AG20443 (cell line): ENCODE results near the gene ZNF211.

ENCODE experiments used
- DNase-seq: peaks from one replicate; pipeline ENCODE4 v3.0.0; 2012; ENCODE audit warnings: low spot score, mixed read lengths

The ZNF211 gene

DNA sequence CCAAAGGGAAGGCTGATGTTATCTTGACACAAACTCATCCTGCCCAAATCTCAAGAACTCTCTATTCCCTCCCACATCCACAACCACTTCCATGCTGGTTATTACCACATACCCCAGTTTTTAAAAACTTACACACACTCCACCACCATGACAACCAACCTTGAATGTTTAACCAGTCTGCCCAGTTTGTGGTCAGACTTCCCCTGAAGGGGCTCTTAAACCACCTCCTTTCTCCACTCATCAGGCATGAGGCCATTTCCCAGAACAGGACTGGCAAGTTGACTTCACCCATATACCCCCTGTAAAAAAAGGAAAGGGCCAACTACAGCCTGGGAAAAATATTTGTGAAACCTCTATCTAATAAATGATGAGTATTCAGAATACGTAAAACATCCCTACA, 23.4 kb downstream of the ZNF211 start:
- DNase-seq: no peak

DNA sequence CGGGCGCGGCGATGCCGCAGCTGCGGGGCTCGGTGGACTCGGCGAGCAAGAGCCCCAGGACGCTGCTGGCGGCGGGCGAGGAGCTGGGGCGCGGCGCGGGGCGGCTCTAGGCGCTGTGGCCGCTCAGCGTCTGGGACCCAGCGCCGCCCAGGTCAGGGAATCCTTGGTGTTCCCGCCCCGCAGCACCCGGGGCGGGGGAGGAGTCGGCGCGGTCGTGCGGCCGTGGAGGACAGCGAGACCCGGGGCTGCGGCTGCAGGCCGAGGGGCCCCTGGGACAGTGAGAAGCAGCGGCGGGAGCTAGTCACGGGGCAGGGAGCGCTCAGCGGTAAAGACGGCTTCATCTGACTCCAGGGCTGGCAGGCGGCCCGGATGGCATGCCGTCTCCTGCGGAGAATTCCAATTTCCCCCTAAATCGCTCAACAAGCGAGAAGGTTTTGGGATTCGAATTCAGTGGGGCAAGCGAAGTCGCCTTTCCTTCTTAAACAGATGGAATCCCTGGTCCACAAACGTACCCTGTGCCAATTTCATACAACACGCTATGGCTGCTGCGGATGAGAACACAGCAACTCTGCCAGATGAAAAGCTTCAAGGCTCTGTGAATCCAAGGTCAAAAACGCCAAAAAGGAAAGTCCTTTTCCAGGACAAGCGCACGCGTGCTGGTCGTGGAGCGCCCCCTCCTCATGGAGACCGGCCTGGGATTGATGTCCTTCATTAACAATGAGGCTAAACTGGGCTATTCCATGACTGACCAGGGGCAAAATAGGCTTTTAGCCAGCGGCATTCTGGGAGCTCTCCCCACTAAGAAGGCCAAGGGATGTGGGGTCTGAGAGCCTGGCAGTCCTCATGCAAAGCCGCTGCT, 31.5 kb downstream of the ZNF211 start:
- peak; percentile 82 for DNase-seq

DNA sequence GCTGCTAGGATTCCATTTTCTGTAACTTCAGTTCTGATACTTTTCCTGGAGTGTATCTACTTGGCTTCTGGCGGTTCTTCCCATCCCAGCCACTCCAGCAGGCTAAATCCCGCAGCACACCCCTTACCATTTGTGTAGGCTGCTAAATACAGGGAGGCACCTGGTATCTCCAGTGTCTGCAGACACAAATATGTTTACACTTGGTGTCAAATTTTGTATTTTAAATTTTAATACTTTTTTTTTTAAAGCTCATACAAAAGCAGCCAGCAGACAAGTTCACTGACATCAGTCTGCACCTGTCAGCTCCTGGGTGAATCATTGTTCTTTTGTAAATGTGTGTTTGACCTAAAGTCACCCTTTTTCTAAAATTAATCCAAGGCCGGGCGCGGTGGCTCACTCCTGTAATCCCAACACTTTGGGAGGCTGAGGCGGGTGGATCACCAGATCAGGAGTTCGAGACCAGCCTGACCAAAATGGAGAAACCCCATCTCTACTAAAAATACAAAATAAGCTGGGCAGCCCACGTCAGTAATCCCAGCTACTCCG, 32.4 kb downstream of the ZNF211 start:
- no peak for DNase-seq

DNA sequence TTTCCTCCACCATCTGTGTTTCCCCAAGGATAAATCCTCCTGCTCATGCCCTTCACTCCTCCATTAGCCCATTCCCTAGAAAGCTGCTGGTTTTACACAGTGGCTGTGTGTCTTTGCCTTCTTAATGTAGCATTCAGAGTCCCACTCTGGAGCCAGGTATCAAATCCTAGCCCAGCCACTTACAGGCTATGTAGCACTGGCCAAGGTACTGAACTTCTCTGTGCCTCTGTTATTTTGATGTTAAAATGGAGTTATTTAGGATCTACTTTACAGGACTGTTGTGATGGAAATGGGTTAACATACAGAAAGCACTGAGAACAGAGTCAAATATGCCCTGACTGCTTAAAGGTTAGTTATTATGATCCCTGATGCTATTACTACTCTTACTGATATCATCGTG, 34.3 kb downstream of the ZNF211 start:
- no peak for DNase-seq

DNA sequence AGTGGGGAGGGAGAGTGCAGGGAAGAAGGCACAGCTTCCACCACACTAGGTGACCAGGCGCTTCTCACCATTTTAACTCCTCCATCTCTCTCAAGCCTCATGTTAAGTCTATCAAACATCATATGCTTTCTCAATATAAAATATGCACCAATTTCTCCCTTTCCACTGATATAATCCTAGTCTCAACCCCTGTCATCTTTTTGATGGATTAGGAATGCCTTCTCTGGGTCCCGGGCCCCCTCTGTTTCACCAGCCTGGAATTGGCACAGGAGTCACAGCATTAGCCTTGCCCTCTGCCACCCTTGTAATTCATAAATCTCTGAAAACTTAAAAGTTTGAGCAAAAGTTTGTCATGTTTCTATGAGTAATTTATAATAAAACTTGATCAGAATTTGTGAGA, 35.7 kb downstream of the ZNF211 start, which contains the start of gene ZSCAN4:
Gene ZSCAN4 (plus strand): TSS at position 301 of the 400 bp plus-strand sequence. CDS start 7,211 bp downstream, outside the sequence.
- no peak for DNase-seq

DNA sequence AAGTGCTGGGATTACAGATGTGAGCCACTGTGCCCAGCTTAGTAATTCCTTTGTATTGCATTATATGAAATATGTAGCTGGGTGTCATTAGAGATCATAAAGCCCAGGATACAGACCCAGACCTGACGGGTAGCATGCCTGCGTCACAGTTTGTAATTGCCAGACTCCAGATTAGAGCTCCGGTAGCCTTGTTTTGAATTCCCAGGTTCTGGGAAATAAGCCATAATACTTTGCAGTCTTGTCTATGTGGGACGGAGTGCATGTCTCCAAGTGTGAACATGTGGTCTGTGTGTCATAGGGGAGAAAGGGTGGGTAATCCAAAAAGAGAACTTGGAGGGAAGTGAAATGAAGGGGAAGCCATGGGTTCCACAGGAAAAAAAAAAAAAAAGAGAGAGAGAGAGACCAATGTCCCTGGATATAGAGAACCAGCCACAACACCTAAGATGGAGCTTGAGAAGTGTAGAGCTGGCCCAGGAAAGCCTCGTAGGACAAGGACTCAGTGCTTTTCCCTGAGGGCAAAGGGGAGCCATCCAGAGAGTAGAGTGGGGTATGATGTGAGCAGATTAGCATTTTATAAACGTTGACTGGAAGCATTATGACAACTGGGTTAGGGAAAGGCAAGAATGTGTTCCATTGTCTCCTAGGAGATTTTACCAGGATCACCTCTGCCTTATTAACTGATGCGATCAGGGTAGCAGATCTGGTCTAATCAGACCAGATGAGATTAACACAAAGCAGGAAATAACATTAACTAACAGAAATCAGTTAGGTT, 38.3 kb downstream of the ZNF211 start:
- no peak for DNase-seq

DNA sequence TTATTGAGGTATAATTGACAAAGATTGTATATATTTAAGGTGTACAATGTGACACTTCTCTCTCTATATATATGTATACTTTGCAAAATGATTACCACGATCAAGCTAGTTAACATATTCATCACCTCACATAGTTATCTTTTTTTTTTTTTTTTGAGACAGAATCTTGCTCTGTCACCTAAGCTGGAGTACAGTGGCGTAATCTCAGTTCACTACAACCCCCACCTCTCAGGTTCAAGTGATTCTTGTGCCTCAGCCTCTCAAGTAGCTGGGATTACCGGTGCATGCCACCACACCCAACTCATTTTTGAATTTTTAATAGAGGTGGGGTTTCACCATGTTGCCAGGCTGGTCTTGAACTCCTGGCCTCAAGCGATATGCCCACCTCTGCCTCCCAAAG, 39.5 kb downstream of the ZNF211 start:
- DNase-seq: no peak

DNA sequence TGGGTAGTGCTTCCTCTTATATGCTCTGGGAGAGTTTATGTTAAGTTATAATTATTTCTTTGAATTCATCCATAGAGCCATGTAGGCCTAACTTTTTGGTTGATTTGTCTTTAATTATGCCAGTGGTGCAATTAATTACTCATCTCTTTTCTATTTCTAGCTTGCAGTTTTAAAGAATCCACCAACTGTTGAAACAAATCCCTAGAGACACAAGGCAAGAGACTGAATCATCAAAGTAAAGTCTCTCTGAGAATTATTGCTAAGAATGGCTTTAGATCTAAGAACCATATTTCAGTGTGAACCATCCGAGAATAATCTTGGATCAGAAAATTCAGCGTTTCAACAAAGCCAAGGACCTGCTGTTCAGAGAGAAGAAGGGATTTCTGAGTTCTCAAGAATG, 42.9 kb downstream of the ZNF211 start:
- peak; percentile 43 for DNase-seq

DNA sequence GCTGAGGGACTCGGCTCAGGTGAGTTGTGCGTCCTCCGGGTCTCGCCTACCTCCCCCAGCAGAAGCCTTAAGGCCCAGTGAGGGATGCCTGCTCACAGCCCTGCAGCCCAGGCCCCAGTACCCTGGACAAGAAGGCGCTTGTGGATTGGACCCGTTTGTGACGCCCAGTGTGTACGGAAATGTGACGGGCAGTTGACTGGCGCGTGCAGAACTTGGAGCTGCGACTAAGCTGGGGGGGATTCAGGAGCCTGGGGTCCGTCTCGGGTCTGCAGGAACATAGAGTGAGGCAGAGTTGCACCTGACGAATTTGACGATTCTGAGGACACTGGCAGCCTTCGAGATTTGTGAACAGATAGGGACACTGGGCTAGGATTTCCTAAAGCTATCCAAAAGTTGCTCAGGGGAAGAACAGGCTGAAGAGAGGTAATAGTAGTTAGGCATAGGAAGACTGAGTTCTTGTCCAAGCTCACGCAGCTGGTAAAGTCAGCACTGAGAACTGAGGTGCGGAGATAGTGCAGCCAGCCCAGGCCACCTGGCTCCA, 49.3 kb downstream of the ZNF211 start:
- no peak for DNase-seq

DNA sequence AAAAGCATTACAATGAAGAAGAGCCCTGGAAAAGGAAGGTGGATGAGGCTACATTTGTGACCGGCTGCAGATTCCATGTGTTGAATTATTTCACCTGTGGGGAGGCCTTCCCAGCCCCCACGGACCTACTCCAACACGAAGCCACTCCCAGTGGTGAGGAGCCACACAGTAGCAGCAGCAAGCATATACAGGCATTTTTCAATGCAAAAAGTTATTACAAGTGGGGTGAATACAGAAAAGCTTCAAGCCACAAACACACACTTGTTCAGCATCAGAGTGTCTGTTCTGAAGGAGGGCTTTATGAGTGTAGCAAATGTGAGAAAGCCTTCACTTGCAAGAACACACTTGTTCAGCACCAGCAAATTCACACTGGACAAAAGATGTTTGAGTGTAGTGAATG, 53.8 kb downstream of the ZNF211 start:
- DNase-seq: no peak

DNA sequence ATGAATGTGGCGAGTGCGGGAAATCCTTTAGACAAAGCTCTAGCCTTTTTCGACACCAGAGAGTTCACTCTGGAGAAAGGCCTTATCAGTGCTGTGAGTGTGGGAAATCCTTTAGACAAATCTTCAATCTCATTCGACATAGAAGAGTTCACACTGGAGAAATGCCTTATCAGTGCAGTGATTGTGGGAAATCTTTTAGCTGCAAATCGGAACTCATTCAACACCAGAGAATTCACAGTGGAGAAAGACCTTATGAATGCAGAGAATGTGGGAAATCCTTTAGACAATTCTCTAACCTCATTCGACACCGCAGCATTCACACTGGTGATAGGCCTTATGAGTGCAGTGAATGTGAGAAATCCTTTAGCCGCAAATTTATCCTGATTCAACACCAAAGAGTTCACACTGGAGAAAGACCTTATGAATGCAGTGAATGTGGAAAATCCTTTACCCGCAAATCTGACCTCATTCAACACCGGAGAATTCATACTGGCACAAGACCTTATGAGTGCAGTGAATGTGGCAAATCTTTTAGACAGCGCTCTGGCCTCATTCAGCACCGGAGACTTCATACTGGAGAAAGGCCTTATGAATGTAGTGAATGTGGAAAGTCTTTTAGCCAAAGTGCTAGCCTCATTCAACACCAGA, 54.5 kb downstream of the ZNF211 start:
- DNase-seq: no peak

DNA sequence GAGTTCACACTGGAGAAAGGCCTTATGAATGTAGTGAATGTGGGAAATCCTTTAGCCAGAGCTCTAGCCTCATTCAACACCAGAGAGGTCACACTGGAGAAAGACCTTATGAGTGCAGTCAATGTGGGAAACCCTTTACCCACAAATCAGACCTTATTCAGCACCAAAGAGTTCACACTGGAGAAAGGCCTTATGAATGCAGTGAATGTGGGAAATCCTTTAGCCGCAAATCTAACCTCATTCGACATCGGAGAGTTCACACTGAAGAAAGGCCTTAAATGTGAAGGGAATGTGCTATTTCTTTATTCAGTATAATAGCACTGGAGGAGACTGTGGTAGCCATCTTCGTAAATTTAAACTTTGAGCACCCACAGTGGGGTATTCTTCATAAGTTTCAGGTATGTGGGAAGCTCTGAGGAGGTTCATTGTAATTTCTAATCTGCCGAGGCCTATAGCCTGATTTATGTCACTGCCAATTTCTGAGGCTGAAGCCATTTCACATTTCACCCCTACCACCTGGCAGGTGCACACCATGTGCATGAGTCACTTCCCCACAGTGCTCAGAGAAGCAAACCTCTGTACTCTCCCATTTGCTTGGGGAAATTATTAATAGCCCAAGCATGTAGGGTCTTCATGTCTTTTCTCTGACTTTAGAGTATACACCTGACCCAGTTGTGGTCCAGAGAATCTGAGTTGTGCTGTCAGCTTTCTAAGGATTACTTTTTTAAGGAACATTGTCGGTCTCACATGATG, 55.2 kb downstream of the ZNF211 start:
- DNase-seq: no peak

DNA sequence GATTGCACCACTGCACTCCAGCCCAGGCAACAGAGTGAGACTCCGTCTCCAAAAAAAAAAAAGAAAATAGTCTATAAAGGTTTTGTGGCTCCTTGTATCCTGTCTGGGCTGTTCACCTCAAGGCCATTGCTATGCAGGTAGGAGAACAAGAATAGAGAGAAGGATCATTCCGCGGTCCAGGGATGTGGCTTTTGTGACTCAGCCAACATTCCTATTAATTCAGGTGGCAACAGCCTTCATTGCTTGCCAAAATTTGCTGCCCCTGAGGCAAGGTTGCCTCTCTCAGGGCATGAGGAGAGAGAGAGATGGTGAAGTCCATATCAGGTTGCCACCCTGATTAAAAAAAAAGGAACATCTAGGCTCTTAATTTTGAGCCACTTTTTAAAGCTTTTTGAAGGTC, 56.8 kb downstream of the ZNF211 start:
- DNase-seq: no peak
